ENCODE results near the gene PRKCA.

Gene PRKCA

DNA sequence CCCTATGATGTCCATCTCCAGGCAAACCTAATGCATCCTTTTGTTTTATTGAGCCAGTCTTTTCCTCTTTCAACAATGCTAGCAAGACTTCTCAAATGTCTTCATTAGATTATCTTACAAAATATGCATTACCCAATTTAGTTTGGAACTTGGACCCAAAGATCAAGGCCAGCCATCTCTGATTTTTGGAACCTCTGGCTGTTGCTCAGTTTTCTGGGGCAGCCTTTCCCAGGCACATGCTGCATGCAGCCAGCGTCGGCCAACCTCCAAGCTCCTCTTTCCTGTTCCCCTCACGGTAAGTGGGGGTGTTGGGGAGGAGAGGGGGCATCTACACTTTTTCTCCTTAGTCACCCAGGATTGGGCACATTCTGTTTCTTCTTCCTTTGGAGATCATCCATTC is 189.3 kb downstream of the PRKCA start:
- POLR2A ChIA-PET = no interaction called here
- H3K4me3 ChIP-seq (ENCODE audit: low read depth, low read length) = no peak overlapping the region
- DNase-seq (ENCODE audit: low read depth, low spot score) = no peak
- TF ChIP-seq, protein P1, sequence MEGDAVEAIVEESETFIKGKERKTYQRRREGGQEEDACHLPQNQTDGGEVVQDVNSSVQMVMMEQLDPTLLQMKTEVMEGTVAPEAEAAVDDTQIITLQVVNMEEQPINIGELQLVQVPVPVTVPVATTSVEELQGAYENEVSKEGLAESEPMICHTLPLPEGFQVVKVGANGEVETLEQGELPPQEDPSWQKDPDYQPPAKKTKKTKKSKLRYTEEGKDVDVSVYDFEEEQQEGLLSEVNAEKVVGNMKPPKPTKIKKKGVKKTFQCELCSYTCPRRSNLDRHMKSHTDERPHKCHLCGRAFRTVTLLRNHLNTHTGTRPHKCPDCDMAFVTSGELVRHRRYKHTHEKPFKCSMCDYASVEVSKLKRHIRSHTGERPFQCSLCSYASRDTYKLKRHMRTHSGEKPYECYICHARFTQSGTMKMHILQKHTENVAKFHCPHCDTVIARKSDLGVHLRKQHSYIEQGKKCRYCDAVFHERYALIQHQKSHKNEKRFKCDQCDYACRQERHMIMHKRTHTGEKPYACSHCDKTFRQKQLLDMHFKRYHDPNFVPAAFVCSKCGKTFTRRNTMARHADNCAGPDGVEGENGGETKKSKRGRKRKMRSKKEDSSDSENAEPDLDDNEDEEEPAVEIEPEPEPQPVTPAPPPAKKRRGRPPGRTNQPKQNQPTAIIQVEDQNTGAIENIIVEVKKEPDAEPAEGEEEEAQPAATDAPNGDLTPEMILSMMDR (IDR thresholded peaks at IDR 0.05; ENCODE audit: insufficient read depth, low read length, missing control alignments) = no peak
- CTCF ChIA-PET = interaction anchor here (1.0 kb wide), 3 partner anchors 10 to 75 kb away, joined by 3 to 4 read pairs (median 3); no protein-coding TSS in a partner anchor

- DNase-seq (ENCODE audit: low read depth, low spot score) = no peak
- TF ChIP-seq, protein P1 (IDR thresholded peaks at IDR 0.05; ENCODE audit: insufficient read depth, low read length, missing control alignments) = no peak
- no peak overlapping the region for H3K4me3 ChIP-seq (ENCODE audit: low read depth, low read length)
- ChIA-PET POLR2A (no interaction called here), CTCF (interaction anchor here (1.0 kb wide), 3 partner anchors 9 to 75 kb away, joined by 3 to 4 read pairs (median 3); no protein-coding TSS in a partner anchor)
Observed at GRCh38 chr17:66492080-66492479, 189.7 kb downstream of the PRKCA start.

DNA sequence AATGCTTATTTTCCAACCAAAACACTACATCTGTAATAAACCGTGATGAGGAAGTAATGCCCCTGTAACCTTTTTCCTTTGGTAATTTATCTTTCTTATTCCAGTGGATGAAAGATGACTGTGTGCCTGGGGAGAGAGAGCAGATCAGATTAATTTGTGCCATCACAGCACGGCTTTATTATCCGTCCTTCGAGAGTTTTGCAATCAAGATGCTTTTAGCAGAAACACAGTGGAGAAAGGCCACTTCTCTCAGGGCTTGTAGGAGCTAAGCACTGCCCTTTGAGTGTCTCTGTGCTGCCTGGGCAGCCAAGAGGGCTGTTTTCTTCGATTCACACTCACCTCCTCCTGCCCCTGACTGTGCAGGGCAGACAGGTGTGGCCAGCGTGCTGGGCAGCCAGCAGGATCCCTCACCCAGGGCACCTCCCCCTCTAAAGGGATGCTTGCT is 190.2 kb downstream of the PRKCA start:
- ChIA-PET POLR2A (no interaction called here), CTCF (interaction anchor here (1.0 kb wide), 1 partner anchor 9 kb away, joined by 3 read pairs; no protein-coding TSS in a partner anchor)
- H3K4me3 ChIP-seq (ENCODE audit: low read depth, low read length) = no peak overlapping the region
- DNase-seq (ENCODE audit: low read depth, low spot score) = no peak
- TF ChIP-seq, protein P1 (IDR thresholded peaks at IDR 0.05; ENCODE audit: insufficient read depth, low read length, missing control alignments) = no peak

DNA sequence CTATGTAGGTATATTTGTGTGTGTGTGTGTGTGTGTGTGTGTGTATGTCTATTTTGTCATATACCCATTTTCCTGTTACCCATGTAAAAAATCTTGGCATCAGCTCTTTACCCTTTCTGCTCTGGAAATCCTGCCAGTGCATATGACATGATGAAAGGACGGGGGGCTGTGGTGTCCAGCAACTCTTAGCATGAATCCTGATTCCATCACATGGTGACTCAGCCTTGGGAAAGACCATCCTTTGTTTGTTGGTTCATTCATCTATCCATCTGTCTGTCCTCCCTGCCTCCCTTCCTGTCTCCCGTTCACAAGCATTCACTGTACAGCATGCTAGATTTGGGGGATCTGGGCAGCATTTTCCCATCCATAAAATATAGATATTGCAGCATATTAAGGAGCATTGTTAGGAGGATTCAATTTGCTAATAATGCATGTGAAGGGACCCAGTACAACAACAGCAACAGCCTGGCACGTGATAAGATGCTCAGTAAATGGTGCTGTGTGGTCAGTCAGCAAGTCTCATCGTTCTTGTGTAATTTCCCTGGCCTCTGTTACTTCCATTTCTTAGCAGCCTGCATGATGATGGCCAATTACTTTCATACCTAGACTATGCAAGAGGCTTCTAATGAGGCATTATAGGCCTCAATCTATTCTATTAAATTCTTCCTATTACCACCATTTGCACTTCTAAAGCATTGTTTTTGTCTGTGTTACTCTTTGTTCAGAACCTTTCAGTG is 191.0 kb downstream of the PRKCA start:
- no peak overlapping the region; the same call in 1 of the 2 replicates for H3K4me3 ChIP-seq (ENCODE audit: low read depth, low read length)
- TF ChIP-seq, protein P1 (IDR thresholded peaks at IDR 0.05; ENCODE audit: insufficient read depth, low read length, missing control alignments) = no peak
- CTCF ChIA-PET = no interaction called here
- no peak for DNase-seq (ENCODE audit: low read depth, low spot score)
- POLR2A ChIA-PET = interaction anchor here (1.0 to 1.3 kb wide), 2 partner anchors 25 to 55 kb away, joined by 3 to 4 read pairs; no protein-coding TSS in a partner anchor

DNA sequence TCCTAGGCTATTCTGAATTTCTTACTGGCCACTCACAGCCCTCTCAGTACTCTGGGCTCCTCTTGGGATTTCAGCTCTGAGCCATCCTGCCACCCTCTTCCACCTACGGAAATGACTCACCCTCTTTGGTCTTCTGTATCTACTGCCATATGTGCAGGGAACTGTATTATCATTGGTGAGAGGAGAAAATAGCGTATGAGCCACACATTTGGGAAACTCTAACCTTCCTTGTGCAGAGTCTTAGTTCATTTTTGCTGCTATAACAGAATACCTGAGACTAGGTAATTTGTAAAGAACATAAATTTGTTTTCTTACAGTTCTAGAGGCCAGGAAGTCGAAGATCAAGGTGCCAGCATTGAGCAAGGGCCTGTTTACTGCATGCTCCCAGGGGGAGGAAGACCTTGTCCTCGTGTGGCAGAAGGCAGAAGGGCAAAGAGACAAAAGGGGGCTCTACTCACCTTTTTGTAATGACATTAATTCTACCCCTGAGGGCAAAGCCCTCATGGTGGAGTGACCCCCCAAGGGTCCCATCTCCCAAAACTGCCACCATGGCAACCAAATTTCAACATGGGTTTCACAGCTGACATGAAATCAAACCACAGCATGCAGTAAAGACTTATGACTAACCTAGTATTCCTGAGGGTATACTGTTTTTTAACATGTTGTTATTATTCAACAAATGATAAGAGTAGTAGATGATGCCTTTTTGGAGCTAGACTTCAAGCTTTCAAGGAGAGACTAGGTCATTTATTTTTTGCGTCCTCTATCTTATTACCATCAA is 191.8 kb downstream of the PRKCA start:
- ChIA-PET CTCF (interaction anchor here (0.7 kb wide), 1 partner anchor 189 kb away, joined by 3 read pairs; no protein-coding TSS in a partner anchor), POLR2A (interaction anchor here (0.5 to 1.3 kb wide), 3 partner anchors 26 to 121 kb away, joined by 3 to 4 read pairs (median 3); no protein-coding TSS in a partner anchor)
- TF ChIP-seq, protein P1 (IDR thresholded peaks at IDR 0.05; ENCODE audit: insufficient read depth, low read length, missing control alignments) = no peak
- no peak overlapping the region for H3K4me3 ChIP-seq (ENCODE audit: low read depth, low read length)
- DNase-seq (ENCODE audit: low read depth, low spot score) = peak; percentile 69

- CTCF ChIA-PET = interaction anchor here (0.6 to 0.7 kb wide), 2 partner anchors 50 to 190 kb away, joined by 3 read pairs; no protein-coding TSS in a partner anchor
- TF ChIP-seq, protein P1 (IDR thresholded peaks at IDR 0.05; ENCODE audit: insufficient read depth, low read length, missing control alignments) = no peak
Observed at GRCh38 chr17:66495035-66495434, 192.6 kb downstream of the PRKCA start.

More at GRCh38 chr17:66495035-66495434, 192.6 kb downstream of the PRKCA start:
- DNase-seq (ENCODE audit: low read depth, low spot score) = no peak
- no peak overlapping the region for H3K4me3 ChIP-seq (ENCODE audit: low read depth, low read length)
- POLR2A ChIA-PET = no interaction called here
